Measurements from ENCODE around the gene KANTR. TPM values are rescaled to one million over a fixed set of nuclear protein-coding genes. Genes with fewer than 3 reads are reported as not detected.

KANTR gene
- total and polyA plus RNA-seq, 12 donors = 2.1 to 12.6 (median 7.0) TPM

- no peak for ATAC-seq
- no peak for TF ChIP-seq CTCF (IDR thresholded peaks at IDR 0.05)
Measured at GRCh38 chrX:53056292-53056691, 37.6 kb upstream of the KANTR start.

GRCh38 chrX:53065104-53065503 is 28.8 kb upstream of the KANTR start:
- Histone ChIP-seq H3K27me3 (peaks cover 0 to 69% (median 0%) of the 10 kb centered on the region in 7 donors), H3K4me1 (no peaks in the 10 kb centered on the region), H3K4me3 (no peak overlapping the region), H3K36me3 (no peaks in the 10 kb centered on the region), H3K27ac (no peak overlapping the region), H3K9me3 (no peaks in the 10 kb centered on the region)
- no peak for DNase-seq
- ATAC-seq = no peak
- intact Hi-C loops (cut with DNase I) = no loop called here
- WGBS, 2 donors = 78 to 92% methylated on average over 1 of the region's 1 CpG
- TF ChIP-seq CTCF (IDR thresholded peaks at IDR 0.05) = no peak

More at GRCh38 chrX:53056292-53056691, 37.6 kb upstream of the KANTR start:
- H3K9me3 ChIP-seq = no peaks in the 10 kb centered on the region
- no peak overlapping the region for H3K27ac ChIP-seq
- DNase-seq = no peak
- H3K4me3 ChIP-seq = no peak overlapping the region
- 88 to 91% methylated on average over 5 of the region's 5 CpGs for WGBS, 2 donors
- intact Hi-C loops (cut with DNase I) = no loop called here
- no peaks in the 10 kb centered on the region for H3K36me3 ChIP-seq
- H3K27me3 ChIP-seq = peaks cover 0 to 11% (median 0%) of the 10 kb centered on the region in 7 donors
- H3K4me1 ChIP-seq = no peaks in the 10 kb centered on the region

GRCh38 chrX:53071064-53071463 is 22.9 kb upstream of the KANTR start:
- Histone ChIP-seq H3K27me3 (peaks cover 0 to 52% (median 0%) of the 10 kb centered on the region in 7 donors), H3K4me1 (peaks cover 0 to 11% (median 0%) of the 10 kb centered on the region in 9 donors), H3K36me3 (no peaks in the 10 kb centered on the region), H3K4me3 (no peak overlapping the region), H3K9me3 (no peaks in the 10 kb centered on the region), H3K27ac (no peak overlapping the region)
- no peak for DNase-seq
- intact Hi-C loops (cut with DNase I) = loop anchor here in 3 of 10 donors (1.0 to 2.0 kb wide), 3 partner anchors 18 to 22 kb away; no protein-coding TSS in a partner anchor
- WGBS, 2 donors = 88% methylated on average over 9 to 10 of the region's 10 CpGs
- ATAC-seq = no peak
- TF ChIP-seq CTCF (IDR thresholded peaks at IDR 0.05) = no peak

- Histone ChIP-seq H3K36me3 (no peaks in the 10 kb centered on the region), H3K4me3 (peak overlapping the region in 9 of 10 donors; percentile 10 to 55 (median 45)), H3K27me3 (peaks cover 0 to 47% (median 0%) of the 10 kb centered on the region in 7 donors), H3K4me1 (peaks cover 0 to 11% (median 0%) of the 10 kb centered on the region in 9 donors), H3K9me3 (no peaks in the 10 kb centered on the region), H3K27ac (no peak overlapping the region)
- peak; percentile 34 to 72 (median 69) for TF ChIP-seq CTCF (IDR thresholded peaks at IDR 0.05)
- DNase-seq (peak; percentile 42 to 46), ATAC-seq (peak; percentile 63 to 96 (median 90))
- 1% methylated on average over 27 to 31 of the region's 31 CpGs for WGBS, 2 donors
- intact Hi-C loops (cut with DNase I) = loop anchor here in 5 of 10 donors (1.0 to 2.0 kb wide), 4 partner anchors 17 to 21 kb away; no protein-coding TSS in a partner anchor
Measured at GRCh38 chrX:53071604-53072417, 22.1 kb upstream of the KANTR start.

All from heart right ventricle (tissue), 16 donors.